OCI-LY3 (cell line): ENCODE measurements around the gene SLC5A10.
"Not testable (repeated sequence)": the region's sequence is repeated elsewhere in the genome, so short reads cannot be mapped to it uniquely, and the experiment has no call there.

ENCODE experiments used
- H2AFZ ChIP-seq: fragments of 200-600, 300-600 bp; shearing (Covaris generic); 2 replicates; pipeline ENCODE4 v1.6.0; 2014; ENCODE audit warnings: antibody characterized with exemption, low read depth, low read length
- H3K27ac ChIP-seq: fragments of 200-600, 300-600 bp; sonication (generic); 2 replicates; pipeline ENCODE4 v1.5.1; 2014; ENCODE audit warnings: mild to moderate bottlenecking, low read length, moderate library complexity, mixed read lengths
- H3K27me3 ChIP-seq: fragments of 200-600, 300-600 bp; sonication (generic); 2 replicates; pipeline ENCODE4 v1.6.1; 2014; ENCODE audit warnings: low read depth, low read length, mixed read lengths
- H3K36me3 ChIP-seq: fragments of 200-600, 300-600 bp; sonication (generic); replicated peaks from 2 replicates; pipeline ENCODE3; 2014; ENCODE audit warnings: low read depth, low read length, mixed read lengths
- H3K4me1 ChIP-seq: fragments of 300-600, 200-600 bp; sonication (generic); 2 replicates; pipeline ENCODE4 v1.6.1; 2014; ENCODE audit warnings: low read length, mixed read lengths
- H3K4me2 ChIP-seq: fragments of 200-600, 300-600 bp; sonication (generic); 2 replicates; pipeline ENCODE4 v1.6.1; 2014; ENCODE audit warnings: low read length, mixed read lengths
- H3K4me3 ChIP-seq: fragments of 300-600, 200-600 bp; sonication (generic); 2 replicates; pipeline ENCODE4 v1.5.1; 2014; ENCODE audit warnings: antibody characterized with exemption, mild to moderate bottlenecking, low read length, moderate library complexity
- H3K79me2 ChIP-seq: fragments of 300-600, 200-600 bp; shearing (Covaris generic); 2 replicates; pipeline ENCODE4 v1.6.1; 2014; ENCODE audit warnings: mild to moderate bottlenecking, low read length, mixed read lengths
- H3K9ac ChIP-seq: fragments of 300-600, 200-600 bp; shearing (Covaris generic); 2 replicates; pipeline ENCODE4 v1.6.0; 2014; ENCODE audit warnings: mild to moderate bottlenecking, low read length, moderate library complexity
- H3K9me3 ChIP-seq: fragments of 200-600, 300-600 bp; shearing (Covaris generic); 2 replicates; pipeline ENCODE4 v1.6.1; 2014; ENCODE audit warnings: low read length, mixed read lengths; ENCODE audit not compliant: insufficient read depth
- H4K20me1 ChIP-seq: fragments of 200-600, 300-600 bp; sonication (generic); 2 replicates; pipeline ENCODE4 v1.6.1; 2016; ENCODE audit warnings: low read length, mixed read lengths; ENCODE audit not compliant: insufficient read depth
- EZH2phosphoT487 ChIP-seq: fragments of 200-600 bp; shearing (Covaris generic); IDR thresholded peaks from 2 replicates; pipeline ENCODE4 v1.6.1; 2018; ENCODE audit warnings: antibody characterized with exemption, mixed run types, low read depth
- TF ChIP-seq, protein P1 (sequence below): fragments of 200-600, 300-600 bp; sonication (generic); IDR thresholded peaks from 2 replicates; pipeline ENCODE4 v1.5.1; 2014; ENCODE audit warnings: antibody characterized with exemption, low read length, low read depth

Gene SLC5A10

DNA sequence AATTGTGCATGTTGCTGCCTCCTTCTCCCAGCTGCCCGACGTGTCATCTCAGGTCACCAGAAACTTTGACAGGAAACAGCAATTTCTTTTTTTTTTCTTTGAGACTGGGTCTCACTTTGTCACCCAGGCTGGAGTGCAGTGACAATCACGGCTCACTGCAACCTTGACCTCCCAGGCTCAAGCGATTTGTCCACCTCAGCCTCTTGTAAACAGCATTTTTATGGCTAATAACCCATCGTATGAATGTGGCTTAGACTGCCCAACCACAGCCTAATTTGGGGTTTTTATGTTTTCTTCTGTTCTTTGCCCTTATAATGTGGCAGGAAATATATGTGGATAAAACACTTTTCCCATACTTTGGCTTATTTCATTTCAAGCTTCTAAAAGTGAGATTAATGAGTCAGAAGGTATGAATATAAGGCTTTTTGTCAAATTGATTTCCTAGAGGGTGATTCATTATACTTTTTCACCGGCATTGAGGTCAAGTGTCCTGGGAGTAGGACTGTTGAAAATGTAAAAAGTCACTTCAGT, 31.0 kb upstream of the SLC5A10 start:
- Histone ChIP-seq H4K20me1 (no peaks in the 10 kb centered on the region), H3K79me2 (peaks cover 51% of the 10 kb centered on the region), H3K4me3 (peak overlapping the region; percentile 71), H3K4me2 (peak overlapping the region; percentile 95), H3K9me3 (no peaks in the 10 kb centered on the region), H2AFZ (no peak overlapping the region), H3K27ac (peak overlapping the region; percentile 100), H3K27me3 (no peaks in the 10 kb centered on the region), H3K9ac (peak overlapping the region; percentile 99), H3K36me3 (peaks cover 8% of the 10 kb centered on the region), H3K4me1 (peaks cover 72% of the 10 kb centered on the region)
- TF ChIP-seq EZH2phosphoT487: no peak
- TF ChIP-seq, protein P1, sequence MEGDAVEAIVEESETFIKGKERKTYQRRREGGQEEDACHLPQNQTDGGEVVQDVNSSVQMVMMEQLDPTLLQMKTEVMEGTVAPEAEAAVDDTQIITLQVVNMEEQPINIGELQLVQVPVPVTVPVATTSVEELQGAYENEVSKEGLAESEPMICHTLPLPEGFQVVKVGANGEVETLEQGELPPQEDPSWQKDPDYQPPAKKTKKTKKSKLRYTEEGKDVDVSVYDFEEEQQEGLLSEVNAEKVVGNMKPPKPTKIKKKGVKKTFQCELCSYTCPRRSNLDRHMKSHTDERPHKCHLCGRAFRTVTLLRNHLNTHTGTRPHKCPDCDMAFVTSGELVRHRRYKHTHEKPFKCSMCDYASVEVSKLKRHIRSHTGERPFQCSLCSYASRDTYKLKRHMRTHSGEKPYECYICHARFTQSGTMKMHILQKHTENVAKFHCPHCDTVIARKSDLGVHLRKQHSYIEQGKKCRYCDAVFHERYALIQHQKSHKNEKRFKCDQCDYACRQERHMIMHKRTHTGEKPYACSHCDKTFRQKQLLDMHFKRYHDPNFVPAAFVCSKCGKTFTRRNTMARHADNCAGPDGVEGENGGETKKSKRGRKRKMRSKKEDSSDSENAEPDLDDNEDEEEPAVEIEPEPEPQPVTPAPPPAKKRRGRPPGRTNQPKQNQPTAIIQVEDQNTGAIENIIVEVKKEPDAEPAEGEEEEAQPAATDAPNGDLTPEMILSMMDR: no peak

DNA sequence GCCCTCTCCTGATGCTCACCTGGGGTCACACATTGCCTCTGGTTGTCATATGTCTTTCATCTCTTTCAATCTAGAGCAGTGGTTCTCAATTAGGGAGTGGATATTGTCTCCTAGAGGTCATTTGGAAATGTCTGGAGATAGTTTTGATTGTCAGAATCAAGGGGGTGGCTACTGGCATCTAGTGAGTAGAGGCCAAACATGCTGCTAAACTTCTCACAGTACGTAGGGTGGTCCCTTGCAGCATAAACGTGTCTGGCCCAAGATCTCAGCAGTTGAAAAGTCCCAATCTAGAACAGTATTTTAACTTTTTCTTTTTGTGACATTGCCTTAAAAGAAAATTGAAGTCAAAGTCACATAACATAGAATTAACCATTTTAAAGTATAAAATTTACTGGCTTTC, 30.5 kb upstream of the SLC5A10 start:
- H4K20me1 ChIP-seq: no peaks in the 10 kb centered on the region
- H3K4me3 ChIP-seq: peak overlapping the region; percentile 71
- TF ChIP-seq EZH2phosphoT487: no peak
- TF ChIP-seq, protein P1: no peak
- peaks cover 8% of the 10 kb centered on the region for H3K36me3 ChIP-seq
- H3K9me3 ChIP-seq: no peaks in the 10 kb centered on the region
- peak overlapping the region; percentile 95 for H3K4me2 ChIP-seq
- H3K4me1 ChIP-seq: peaks cover 66% of the 10 kb centered on the region
- H3K27ac ChIP-seq: peak overlapping the region; percentile 100
- peak overlapping the region; percentile 99 for H3K9ac ChIP-seq
- H3K27me3 ChIP-seq: no peaks in the 10 kb centered on the region
- peaks cover 51% of the 10 kb centered on the region for H3K79me2 ChIP-seq
- H2AFZ ChIP-seq: no peak overlapping the region

DNA sequence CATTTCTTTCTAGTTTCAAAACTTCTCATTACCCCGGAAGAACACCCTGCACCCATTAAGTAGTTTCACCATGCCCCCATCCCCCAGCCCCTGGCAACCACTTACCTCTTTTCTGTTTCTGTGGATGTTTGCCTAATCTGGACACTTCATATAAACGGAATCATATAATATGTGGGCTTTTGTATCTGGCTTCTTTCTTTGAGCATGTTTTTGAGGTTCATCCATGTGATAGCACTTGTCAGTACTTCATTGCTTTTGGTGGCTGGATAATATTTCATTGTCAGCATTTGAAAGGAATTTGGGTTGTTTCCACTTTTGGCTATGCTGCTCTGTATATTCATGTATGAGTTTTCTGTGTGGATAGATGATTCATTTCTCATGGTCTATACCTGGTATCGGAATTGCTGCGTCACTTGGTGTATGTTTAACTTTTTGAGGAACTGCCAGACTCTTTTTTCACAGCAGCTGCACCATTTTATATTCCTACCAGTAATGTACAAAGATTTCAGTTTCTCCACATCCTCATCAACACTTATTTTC, 30.0 kb upstream of the SLC5A10 start:
- no peaks in the 10 kb centered on the region for H3K9me3 ChIP-seq
- peak overlapping the region; percentile 71 for H3K4me3 ChIP-seq
- peak overlapping the region; percentile 95 for H3K4me2 ChIP-seq
- TF ChIP-seq, protein P1: no peak
- TF ChIP-seq EZH2phosphoT487: no peak
- H3K27me3 ChIP-seq: no peaks in the 10 kb centered on the region
- no peak overlapping the region for H2AFZ ChIP-seq
- H3K36me3 ChIP-seq: peaks cover 11% of the 10 kb centered on the region
- peak overlapping the region; percentile 100 for H3K27ac ChIP-seq
- peak overlapping the region; percentile 99 for H3K9ac ChIP-seq
- no peaks in the 10 kb centered on the region for H4K20me1 ChIP-seq
- peaks cover 61% of the 10 kb centered on the region for H3K4me1 ChIP-seq
- peaks cover 51% of the 10 kb centered on the region for H3K79me2 ChIP-seq

DNA sequence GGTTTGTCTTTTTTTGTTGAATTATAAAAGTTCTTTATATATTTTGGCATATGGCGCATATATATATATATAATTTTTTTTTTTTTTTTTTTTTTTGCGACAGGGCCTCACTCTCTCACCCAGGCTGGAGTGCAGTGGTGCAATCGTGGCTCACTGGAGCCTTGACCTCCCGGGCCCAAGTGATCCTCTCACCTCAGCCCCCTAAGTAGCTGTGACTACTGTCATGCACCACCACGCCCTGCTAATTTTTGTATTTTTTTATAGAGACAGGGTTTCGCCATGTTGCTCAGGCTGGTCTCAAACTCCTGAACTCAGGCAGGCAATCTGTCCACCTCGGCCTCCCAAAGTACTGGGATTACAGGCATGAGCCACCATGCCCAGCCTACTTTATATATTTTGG, 29.4 kb upstream of the SLC5A10 start:
- Histone ChIP-seq H3K4me1 (peaks cover 58% of the 10 kb centered on the region), H3K36me3 (peaks cover 11% of the 10 kb centered on the region), H3K79me2 (peaks cover 50% of the 10 kb centered on the region), H3K9ac (peak overlapping the region; percentile 46), H3K27ac (peak overlapping the region; percentile 100)
- not testable (repeated sequence) for H3K27me3 ChIP-seq, H4K20me1 ChIP-seq, H3K9me3 ChIP-seq, H3K4me2 ChIP-seq, H2AFZ ChIP-seq, H3K4me3 ChIP-seq
